ENCODE measurements around the gene EMILIN2.

EMILIN2 gene

GRCh38 chr18:2872095-2872494 lies 25.3 kb downstream of the EMILIN2 start:
- Histone ChIP-seq H3K79me2 (ENCODE audit: control insufficient read depth, insufficient read depth, low read length) (no peaks in the 10 kb centered on the region), H3K4me3 (ENCODE audit: low read length) (no peak overlapping the region), H3K4ac (ENCODE audit: low read depth, low read length) (no peak overlapping the region), H3K18ac (ENCODE audit: low read length) (no peak overlapping the region), H3K9ac (ENCODE audit: low read length) (no peak overlapping the region), H2BK120ac (ENCODE audit: low read depth, low read length) (no peak overlapping the region), H3K27ac (ENCODE audit: low read depth, low read length) (no peak overlapping the region), H3K4me1 (ENCODE audit: control insufficient read depth, low read depth, low read length) (no peaks in the 10 kb centered on the region), H2AK5ac (ENCODE audit: low read length) (no peak overlapping the region), H2BK5ac (ENCODE audit: low read length) (no peak overlapping the region), H2BK15ac (replicated peaks; ENCODE audit: low read depth) (no peak overlapping the region), H3K79me1 (ENCODE audit: low read length) (no peaks in the 10 kb centered on the region), H4K5ac (ENCODE audit: low read length) (no peak overlapping the region), H3K36me3 (ENCODE audit: control insufficient read depth, insufficient read depth, low read length) (no peaks in the 10 kb centered on the region), H3K23ac (ENCODE audit: low read length) (no peak overlapping the region), H3K27me3 (ENCODE audit: insufficient read depth, low read length, poor library complexity) (no peaks in the 10 kb centered on the region), H3K4me2 (ENCODE audit: low read length) (no peak overlapping the region), H4K8ac (ENCODE audit: low read depth, low read length) (no peak overlapping the region), H3K56ac (ENCODE audit: low read length) (no peak overlapping the region)
- DNase-seq, result no peak
- WGBS (ENCODE audit: extremely low coverage, insufficient coverage, low lambda C conversion rate), result no CpG with 5 or more reads among the region's 6 CpGs

GRCh38 chr18:2874765-2875164 lies 28.0 kb downstream of the EMILIN2 start:
- Histone ChIP-seq H4K5ac (ENCODE audit: low read length) (no peak overlapping the region), H3K4me3 (ENCODE audit: low read length) (no peak overlapping the region), H3K4me1 (ENCODE audit: control insufficient read depth, low read depth, low read length) (no peaks in the 10 kb centered on the region), H3K9ac (ENCODE audit: low read length) (no peak overlapping the region), H3K36me3 (ENCODE audit: control insufficient read depth, insufficient read depth, low read length) (no peaks in the 10 kb centered on the region), H2BK120ac (ENCODE audit: low read depth, low read length) (no peak overlapping the region), H3K79me1 (ENCODE audit: low read length) (no peaks in the 10 kb centered on the region), H3K56ac (ENCODE audit: low read length) (no peak overlapping the region), H3K18ac (ENCODE audit: low read length) (no peak overlapping the region), H2BK15ac (replicated peaks; ENCODE audit: low read depth) (no peak overlapping the region), H4K8ac (ENCODE audit: low read depth, low read length) (no peak overlapping the region), H3K27me3 (ENCODE audit: insufficient read depth, low read length, poor library complexity) (no peaks in the 10 kb centered on the region), H3K27ac (ENCODE audit: low read depth, low read length) (no peak overlapping the region), H2AK5ac (ENCODE audit: low read length) (no peak overlapping the region), H3K79me2 (ENCODE audit: control insufficient read depth, insufficient read depth, low read length) (no peaks in the 10 kb centered on the region), H3K4me2 (ENCODE audit: low read length) (no peak overlapping the region), H3K4ac (ENCODE audit: low read depth, low read length) (no peak overlapping the region), H2BK5ac (ENCODE audit: low read length) (no peak overlapping the region), H3K23ac (ENCODE audit: low read length) (no peak overlapping the region)
- no CpG with 5 or more reads among the region's 7 CpGs for WGBS (ENCODE audit: extremely low coverage, insufficient coverage, low lambda C conversion rate)
- DNase-seq, result no peak

- DNase-seq, result no peak
- WGBS (ENCODE audit: extremely low coverage, insufficient coverage, low lambda C conversion rate), result no CpG with 5 or more reads among the region's 15 CpGs
- H4K5ac ChIP-seq (ENCODE audit: low read length), result no peak overlapping the region
- no peak overlapping the region for H2BK120ac ChIP-seq (ENCODE audit: low read depth, low read length)
- no peak overlapping the region for H3K27ac ChIP-seq (ENCODE audit: low read depth, low read length)
- no peak overlapping the region for H2BK5ac ChIP-seq (ENCODE audit: low read length)
- no peak overlapping the region for H3K4me2 ChIP-seq (ENCODE audit: low read length)
- H3K36me3 ChIP-seq (ENCODE audit: control insufficient read depth, insufficient read depth, low read length), result no peaks in the 10 kb centered on the region
- no peaks in the 10 kb centered on the region for H3K4me1 ChIP-seq (ENCODE audit: control insufficient read depth, low read depth, low read length)
- H3K27me3 ChIP-seq (ENCODE audit: insufficient read depth, low read length, poor library complexity), result no peaks in the 10 kb centered on the region
- H3K56ac ChIP-seq (ENCODE audit: low read length), result no peak overlapping the region
- no peak overlapping the region for H3K23ac ChIP-seq (ENCODE audit: low read length)
- no peaks in the 10 kb centered on the region for H3K79me2 ChIP-seq (ENCODE audit: control insufficient read depth, insufficient read depth, low read length)
- no peak overlapping the region for H3K4ac ChIP-seq (ENCODE audit: low read depth, low read length)
- H3K79me1 ChIP-seq (ENCODE audit: low read length), result no peaks in the 10 kb centered on the region
- H3K4me3 ChIP-seq (ENCODE audit: low read length), result no peak overlapping the region
- H3K18ac ChIP-seq (ENCODE audit: low read length), result no peak overlapping the region
- H2BK15ac ChIP-seq (replicated peaks; ENCODE audit: low read depth), result no peak overlapping the region
- no peak overlapping the region for H3K9ac ChIP-seq (ENCODE audit: low read length)
- no peak overlapping the region for H2AK5ac ChIP-seq (ENCODE audit: low read length)
- no peak overlapping the region for H4K8ac ChIP-seq (ENCODE audit: low read depth, low read length)
These were observed 32.0 kb downstream of the EMILIN2 start for GRCh38 chr18:2878656-2879330.

- H3K4me2 ChIP-seq (ENCODE audit: low read length), result no peak overlapping the region
- H3K9ac ChIP-seq (ENCODE audit: low read length), result no peak overlapping the region
- no peak overlapping the region for H4K5ac ChIP-seq (ENCODE audit: low read length)
- no peak overlapping the region for H3K23ac ChIP-seq (ENCODE audit: low read length)
- no peak overlapping the region for H2BK5ac ChIP-seq (ENCODE audit: low read length)
- DNase-seq, result no peak
- no peak overlapping the region for H3K56ac ChIP-seq (ENCODE audit: low read length)
- no peak overlapping the region for H3K4me3 ChIP-seq (ENCODE audit: low read length)
- H3K79me2 ChIP-seq (ENCODE audit: control insufficient read depth, insufficient read depth, low read length), result no peaks in the 10 kb centered on the region
- H3K27ac ChIP-seq (ENCODE audit: low read depth, low read length), result no peak overlapping the region
- no CpG with 5 or more reads among the region's 4 CpGs for WGBS (ENCODE audit: extremely low coverage, insufficient coverage, low lambda C conversion rate)
- no peaks in the 10 kb centered on the region for H3K79me1 ChIP-seq (ENCODE audit: low read length)
- no peak overlapping the region for H3K18ac ChIP-seq (ENCODE audit: low read length)
- no peaks in the 10 kb centered on the region for H3K36me3 ChIP-seq (ENCODE audit: control insufficient read depth, insufficient read depth, low read length)
- H4K8ac ChIP-seq (ENCODE audit: low read depth, low read length), result no peak overlapping the region
- no peak overlapping the region for H2BK120ac ChIP-seq (ENCODE audit: low read depth, low read length)
- H3K4me1 ChIP-seq (ENCODE audit: control insufficient read depth, low read depth, low read length), result no peaks in the 10 kb centered on the region
- H2BK15ac ChIP-seq (replicated peaks; ENCODE audit: low read depth), result no peak overlapping the region
- H3K27me3 ChIP-seq (ENCODE audit: insufficient read depth, low read length, poor library complexity), result no peaks in the 10 kb centered on the region
- no peak overlapping the region for H3K4ac ChIP-seq (ENCODE audit: low read depth, low read length)
- no peak overlapping the region for H2AK5ac ChIP-seq (ENCODE audit: low read length)
These were observed 33.1 kb downstream of the EMILIN2 start for GRCh38 chr18:2879889-2880288.

GRCh38 chr18:2880473-2880872 lies 33.7 kb downstream of the EMILIN2 start:
- H4K8ac ChIP-seq (ENCODE audit: low read depth, low read length), result no peak overlapping the region
- no peak for DNase-seq
- H3K4ac ChIP-seq (ENCODE audit: low read depth, low read length), result no peak overlapping the region
- no peaks in the 10 kb centered on the region for H3K27me3 ChIP-seq (ENCODE audit: insufficient read depth, low read length, poor library complexity)
- H3K79me2 ChIP-seq (ENCODE audit: control insufficient read depth, insufficient read depth, low read length), result no peaks in the 10 kb centered on the region
- H3K23ac ChIP-seq (ENCODE audit: low read length), result no peak overlapping the region
- H2BK5ac ChIP-seq (ENCODE audit: low read length), result no peak overlapping the region
- H3K79me1 ChIP-seq (ENCODE audit: low read length), result no peaks in the 10 kb centered on the region
- no peak overlapping the region for H4K5ac ChIP-seq (ENCODE audit: low read length)
- H3K4me3 ChIP-seq (ENCODE audit: low read length), result no peak overlapping the region
- H2BK15ac ChIP-seq (replicated peaks; ENCODE audit: low read depth), result no peak overlapping the region
- H3K36me3 ChIP-seq (ENCODE audit: control insufficient read depth, insufficient read depth, low read length), result no peaks in the 10 kb centered on the region
- no peak overlapping the region for H2AK5ac ChIP-seq (ENCODE audit: low read length)
- H3K18ac ChIP-seq (ENCODE audit: low read length), result no peak overlapping the region
- WGBS (ENCODE audit: extremely low coverage, insufficient coverage, low lambda C conversion rate), result no CpG with 5 or more reads among the region's 17 CpGs
- no peak overlapping the region for H3K27ac ChIP-seq (ENCODE audit: low read depth, low read length)
- H3K56ac ChIP-seq (ENCODE audit: low read length), result no peak overlapping the region
- H3K4me1 ChIP-seq (ENCODE audit: control insufficient read depth, low read depth, low read length), result no peaks in the 10 kb centered on the region
- H3K9ac ChIP-seq (ENCODE audit: low read length), result no peak overlapping the region
- H3K4me2 ChIP-seq (ENCODE audit: low read length), result no peak overlapping the region
- no peak overlapping the region for H2BK120ac ChIP-seq (ENCODE audit: low read depth, low read length)

Data from mesendoderm (in vitro differentiated cells).